ENCODE measurements around the gene KCTD16.

Gene KCTD16

GRCh38 chr5:144170276-144171024 lies at the start of gene KCTD16, which contains the start of gene YIPF5:
KCTD16 (plus strand) TSS chr5:144170873.
YIPF5 (minus strand) TSS chr5:144170659; CDS start chr5:144169955, 704 bp downstream.
- peak; percentile 93 for DNase-seq

- DNase-seq = no peak
These were observed 49.1 kb upstream of the KCTD16 start for GRCh38 chr5:144121577-144121976.

- DNase-seq = no peak
These were observed 48.6 kb upstream of the KCTD16 start for GRCh38 chr5:144122081-144122480.

DNA sequence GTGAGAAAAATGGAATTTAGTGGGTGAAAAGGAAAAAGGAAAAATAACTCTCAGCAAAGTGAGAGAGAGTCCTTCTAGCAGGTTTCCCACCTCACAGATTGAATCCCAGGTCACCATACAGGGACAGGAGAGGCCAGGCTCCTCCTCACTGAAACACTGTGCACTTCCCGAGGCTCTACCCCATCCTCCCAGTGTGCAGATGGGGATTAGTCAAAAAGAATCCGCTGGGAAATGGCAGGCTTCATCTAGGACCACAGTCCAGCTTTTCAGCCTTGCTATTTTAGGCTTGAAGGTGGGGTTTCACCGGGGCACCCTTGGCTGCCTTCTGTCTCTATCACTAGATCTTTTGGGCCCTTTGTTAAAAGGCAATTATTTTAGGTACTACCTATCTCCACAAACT lies 48.0 kb upstream of the KCTD16 start:
- no peak for DNase-seq

- no peak for DNase-seq
These were observed 45.4 kb upstream of the KCTD16 start for GRCh38 chr5:144125163-144125726.

DNA sequence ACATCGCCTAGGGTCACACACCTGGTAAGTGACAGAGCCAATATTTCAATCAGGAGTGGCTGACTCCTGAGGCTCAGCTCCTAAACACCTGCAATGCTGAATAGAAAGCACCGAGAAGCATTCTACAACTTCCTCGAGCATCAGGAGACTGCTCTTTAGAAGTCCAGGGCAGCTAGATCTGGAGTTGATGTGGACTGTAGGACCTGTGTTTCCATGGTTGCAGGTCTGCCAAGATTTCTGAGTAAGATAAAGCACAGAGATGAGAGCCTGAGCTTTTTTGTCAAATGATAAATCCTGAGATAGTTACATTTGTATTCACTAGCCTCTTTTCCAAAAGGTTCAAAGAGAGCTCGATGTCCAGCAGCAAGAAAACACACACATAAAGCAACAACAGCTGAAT lies 44.0 kb upstream of the KCTD16 start:
- no peak for DNase-seq

DNA sequence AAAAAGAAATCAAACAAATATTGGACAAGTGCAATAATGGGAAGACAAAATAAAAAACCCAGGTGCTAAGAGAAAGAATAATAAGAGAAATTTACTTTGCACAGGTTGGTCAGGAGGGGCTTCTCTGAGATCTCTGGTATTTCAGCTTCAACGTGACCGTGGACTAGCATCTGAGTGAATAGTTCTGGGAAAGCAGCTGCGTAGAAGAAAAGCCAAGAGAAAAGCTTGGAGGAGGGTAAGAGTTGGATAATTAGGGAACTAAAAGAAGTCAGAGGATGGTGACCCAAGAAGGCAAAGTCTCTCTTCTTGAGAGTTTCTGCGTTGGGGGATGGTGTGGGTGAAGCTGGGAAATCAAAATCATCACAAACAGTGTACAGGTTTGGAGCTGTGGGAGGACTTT lies 41.8 kb upstream of the KCTD16 start:
- DNase-seq = no peak

DNA sequence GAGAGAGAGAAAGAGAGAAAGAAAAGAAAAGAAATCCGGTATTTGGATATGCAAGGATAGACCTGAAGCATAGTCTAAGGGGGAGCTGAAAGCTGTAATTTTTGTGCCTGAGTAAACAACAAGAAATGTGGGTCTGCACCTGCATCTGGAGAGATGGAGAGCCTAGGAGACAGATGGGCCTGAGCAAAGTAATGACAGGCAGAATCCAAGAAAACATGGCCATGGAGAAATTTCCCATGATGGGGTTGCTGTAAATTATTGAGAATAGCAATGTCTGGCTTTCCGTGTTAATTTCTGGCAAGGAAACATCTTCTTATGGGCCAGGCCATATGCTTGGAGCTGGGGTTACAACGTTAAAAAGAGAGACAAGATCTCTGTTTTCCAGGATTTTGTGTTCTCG lies 40.4 kb upstream of the KCTD16 start:
- no peak for DNase-seq

- no peak for DNase-seq
These were observed 39.4 kb upstream of the KCTD16 start for GRCh38 chr5:144131261-144131660.

DNA sequence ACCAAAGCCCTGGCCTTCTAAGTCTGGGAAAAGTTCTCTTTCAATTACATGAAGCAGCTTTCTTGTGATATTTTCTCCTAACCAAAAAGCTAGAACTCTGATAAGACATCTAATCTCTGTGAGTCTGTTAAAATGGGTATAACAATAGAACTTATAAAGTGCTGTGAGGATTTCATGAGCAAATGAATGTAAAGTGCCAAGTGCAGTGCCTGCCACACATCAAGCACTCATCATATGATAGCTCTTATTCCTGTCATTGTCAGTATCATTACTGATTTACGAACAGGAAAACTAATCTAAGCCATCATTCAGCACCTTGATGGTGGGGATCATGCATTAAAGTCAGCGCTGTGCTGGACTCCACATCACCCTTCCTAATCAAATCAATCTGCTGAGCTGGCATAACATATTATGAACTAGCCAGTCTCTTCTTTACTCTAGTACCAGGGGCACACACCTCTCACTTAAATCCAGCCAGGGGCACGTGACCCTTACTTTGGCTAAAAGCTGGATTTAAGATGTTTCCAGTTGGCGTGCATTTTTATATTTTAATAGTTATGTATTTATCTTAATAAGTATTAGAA lies 37.5 kb upstream of the KCTD16 start:
- DNase-seq = no peak

GRCh38 chr5:144134194-144134826 lies 36.4 kb upstream of the KCTD16 start:
- peak; percentile 26 for DNase-seq

- no peak for DNase-seq
These were observed 35.4 kb upstream of the KCTD16 start for GRCh38 chr5:144135113-144135762.

- DNase-seq = no peak
These were observed 31.1 kb upstream of the KCTD16 start for GRCh38 chr5:144139586-144139985.

DNA sequence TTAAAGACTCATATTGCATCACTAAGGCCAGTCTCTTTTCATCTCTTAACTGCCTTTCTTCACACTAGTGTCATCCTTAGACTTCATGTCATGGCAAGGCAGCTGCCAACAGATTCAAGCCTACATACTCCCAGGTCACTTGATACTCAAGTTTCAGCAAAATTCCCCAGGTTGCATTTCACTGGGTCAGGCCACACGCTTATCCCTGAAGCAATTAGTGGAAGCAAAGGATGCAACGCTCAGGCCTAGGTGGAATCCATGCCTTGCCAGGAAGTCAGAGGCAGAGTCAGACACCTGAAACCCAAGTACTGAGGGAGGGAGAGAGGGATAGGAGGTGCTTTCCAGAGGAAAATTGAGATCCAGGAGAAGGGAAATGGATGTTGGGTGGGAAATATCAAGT lies 29.1 kb upstream of the KCTD16 start:
- no peak for DNase-seq

- DNase-seq = peak; percentile 39
These were observed 28.4 kb upstream of the KCTD16 start for GRCh38 chr5:144142139-144142823.

- no peak for DNase-seq
These were observed 27.9 kb upstream of the KCTD16 start for GRCh38 chr5:144142824-144143162.

DNA sequence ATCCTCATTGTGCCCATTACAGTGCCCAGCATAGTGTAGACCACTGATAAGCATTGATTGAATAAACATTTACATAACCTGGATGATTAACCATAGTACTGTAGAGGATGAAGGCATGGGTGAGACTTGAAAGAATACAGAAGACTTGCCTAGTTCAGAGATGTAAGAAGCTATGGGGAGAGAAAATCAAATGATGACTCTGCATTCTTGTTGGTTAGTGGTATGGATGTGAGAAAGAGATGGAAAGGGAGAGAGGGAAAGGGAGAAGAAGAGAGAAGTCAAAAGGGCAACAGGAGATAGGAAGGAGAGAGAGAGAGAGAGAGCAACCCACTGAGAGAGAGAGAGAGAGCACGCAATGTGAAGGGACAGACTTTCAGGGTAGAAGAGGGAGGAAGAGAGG lies 27.0 kb upstream of the KCTD16 start:
- DNase-seq = no peak

- no peak for DNase-seq
These were observed 25.5 kb upstream of the KCTD16 start for GRCh38 chr5:144144956-144145751.

DNA sequence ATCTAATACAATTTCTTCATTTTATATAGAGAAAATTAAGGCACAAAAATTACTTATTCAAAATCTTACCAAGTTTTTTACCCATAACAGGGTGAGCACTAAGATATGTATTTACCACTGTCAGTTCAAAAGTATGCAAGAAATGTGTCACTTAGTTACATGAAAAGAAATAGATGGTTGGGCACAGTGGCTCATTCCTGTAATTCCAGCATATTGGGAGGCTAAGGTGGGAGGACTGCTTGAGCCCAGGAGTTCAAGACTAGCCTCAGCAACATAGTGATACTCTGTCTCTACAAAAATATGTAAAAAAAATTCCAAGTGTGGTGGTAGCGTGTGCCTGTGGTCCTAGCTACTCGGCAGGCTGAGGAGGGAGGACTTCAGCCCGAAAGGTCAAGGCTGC lies 19.6 kb upstream of the KCTD16 start:
- DNase-seq = no peak

DNA sequence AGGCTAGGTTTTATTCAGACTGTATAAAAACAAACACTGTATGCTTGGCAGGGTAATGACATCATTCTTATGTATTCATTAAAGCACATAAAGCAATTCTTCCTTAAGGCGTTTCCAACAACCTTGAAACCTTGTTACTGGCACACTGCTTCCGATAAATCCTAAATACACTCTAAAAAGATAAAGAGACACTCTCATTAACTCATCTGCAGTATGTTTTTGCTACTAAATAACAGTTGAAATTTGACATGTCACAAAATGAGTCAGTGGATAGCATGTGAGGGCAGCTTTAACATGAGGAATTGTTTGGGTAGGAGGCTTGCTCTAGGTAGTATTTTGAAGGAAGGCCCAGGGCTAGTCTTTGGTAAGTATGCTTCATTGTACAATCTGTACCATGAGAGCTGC lies 13.9 kb upstream of the KCTD16 start:
- no peak for DNase-seq

- no peak for DNase-seq
These were observed 8.0 kb upstream of the KCTD16 start for GRCh38 chr5:144162686-144163085.

- DNase-seq = no peak
These were observed 4.0 kb upstream of the KCTD16 start for GRCh38 chr5:144166696-144167095.
